Myocyte (in vitro differentiated cells): ENCODE data around the gene PLAAT2. TPM values are rescaled to one million over a fixed set of nuclear protein-coding genes. Genes with fewer than 3 reads are reported as not detected.
"Not testable (repeated sequence)": the region's sequence is repeated elsewhere in the genome, so short reads cannot be mapped to it uniquely, and the experiment has no call there.

ENCODE experiments used
- DNase-seq: peaks from one replicate; pipeline ENCODE4 v3.0.0-alpha.2; 2012; ENCODE audit warnings: low read depth
- total RNA-seq: library from RNA; depleted of rRNA; stranded (reverse); fragments of >200 nt; gene quantifications from 2 replicates; pipeline ENCODE4 v1.2.3, GENCODE V29; 2014

Gene PLAAT2
- total RNA-seq, 1 donor from 2014 or later: 2.3 TPM

- not testable (repeated sequence) for DNase-seq
Measured at GRCh38 chr11:63581224-63581623, 18.0 kb upstream of the PLAAT2 start.

GRCh38 chr11:63578882-63579281 lies 15.7 kb upstream of the PLAAT2 start:
- not testable (repeated sequence) for DNase-seq

GRCh38 chr11:63574856-63575602 lies 11.8 kb upstream of the PLAAT2 start:
- DNase-seq: peak; percentile 78

- peak; percentile 98 for DNase-seq
Measured at GRCh38 chr11:63573881-63574855, 11.0 kb upstream of the PLAAT2 start.

GRCh38 chr11:63572026-63572688 lies 9.0 kb upstream of the PLAAT2 start:
- DNase-seq: no peak

- DNase-seq: no peak
Measured at GRCh38 chr11:63569570-63569969, 6.4 kb upstream of the PLAAT2 start.

- DNase-seq: peak; percentile 81
Measured at GRCh38 chr11:63567044-63567840, 4.1 kb upstream of the PLAAT2 start.

- no peak for DNase-seq
Measured at GRCh38 chr11:63564784-63565350, 1.7 kb upstream of the PLAAT2 start.

- DNase-seq: no peak
Measured at GRCh38 chr11:63564056-63564774, 1.0 kb upstream of the PLAAT2 start.

- peak; percentile 94 for DNase-seq
Measured at GRCh38 chr11:63560506-63561180, 2.5 kb downstream of the PLAAT2 start.

GRCh38 chr11:63558459-63559157 lies 4.6 kb downstream of the PLAAT2 start:
- no peak for DNase-seq

GRCh38 chr11:63557570-63557969 lies 5.6 kb downstream of the PLAAT2 start:
- no peak for DNase-seq

GRCh38 chr11:63556404-63557013 lies 6.7 kb downstream of the PLAAT2 start:
- DNase-seq: no peak

GRCh38 chr11:63554877-63555223 lies 8.3 kb downstream of the PLAAT2 start:
- DNase-seq: no peak

GRCh38 chr11:63553759-63554158 lies 9.4 kb downstream of the PLAAT2 start:
- DNase-seq: no peak

GRCh38 chr11:63552921-63553320 lies 10.3 kb downstream of the PLAAT2 start:
- no peak for DNase-seq

GRCh38 chr11:63551889-63552266 lies 11.3 kb downstream of the PLAAT2 start:
- DNase-seq: no peak
